Measurements from ENCODE around the gene KRT76. TPM values are rescaled to one million over a fixed set of nuclear protein-coding genes. Genes with fewer than 3 reads are reported as not detected.

The KRT76 gene
- total RNA-seq, 1 experiment from 2014 or later: not detected

GRCh38 chr12:52801773-52802172 is 24.6 kb upstream of the KRT76 start:
- no peak for DNase-seq (ENCODE audit: low read depth, low spot score)
- Histone ChIP-seq H3K9me2 (ENCODE audit: insufficient read depth) (no peaks in the 10 kb centered on the region), H3K36me3 (ENCODE audit: control insufficient read depth in 1 of 2, insufficient read depth in 2 of 2, low read length in 2 of 2) (no peaks in the 10 kb centered on the region), H2AFZ (ENCODE audit: low read depth, low read length, poor library complexity, severe bottlenecking) (no peak overlapping the region), H3K27ac (ENCODE audit: low read depth, low read length) (no peak overlapping the region), H4K20me1 (ENCODE audit: insufficient read depth) (no peaks in the 10 kb centered on the region), H3K4me2 (ENCODE audit: low read length) (no peak overlapping the region), H3K79me2 (ENCODE audit: insufficient read depth, low read length) (no peaks in the 10 kb centered on the region), H3K9me3 (ENCODE audit: control insufficient read depth in 1 of 2, insufficient read depth in 1 of 2, low read depth in 1 of 2, low read length in 2 of 2) (no peaks in the 10 kb centered on the region), H3K27me3 (ENCODE audit: insufficient read depth, low read length) (no peaks in the 10 kb centered on the region), H3K4me1 (ENCODE audit: control insufficient read depth in 1 of 2, insufficient read depth in 2 of 2, low read length in 2 of 2) (peaks cover 8 to 39% of the 10 kb centered on the region in 2 experiments; a peak in 3 of 4 replicates), H3K4me3 (replicated peaks in 1 of 2; ENCODE audit: low read depth in 1 of 2, low read length in 2 of 2) (no peak overlapping the region), H3K9ac (ENCODE audit: low read length) (no peak overlapping the region)
- intact Hi-C loops (cut with micrococcal nuclease): no loop called here
- TF ChIP-seq ZFX (IDR thresholded peaks at IDR 0.05): no peak
- TF ChIP-seq JUND (IDR thresholded peaks at IDR 0.05): no peak
- no peak for TF ChIP-seq ZNF274 (IDR thresholded peaks at IDR 0.05; ENCODE audit: low read depth, low read length)
- TF ChIP-seq EZH2phosphoT487 (IDR thresholded peaks at IDR 0.05; ENCODE audit: borderline replicate concordance): no peak
- no peak for TF ChIP-seq POLR2AphosphoS5 (IDR thresholded peaks at IDR 0.05; ENCODE audit: low read depth, low read length)
- no peak for TF ChIP-seq EZH2 (IDR thresholded peaks at IDR 0.05)
- TF ChIP-seq TCF7L2 (IDR thresholded peaks at IDR 0.05; ENCODE audit: borderline replicate concordance, extremely low read depth, insufficient read depth, insufficient read length): no peak
- ChIA-PET RAD21 (ENCODE audit: low non-redundant PET in 1 of 2, low total read pairs in 2 of 2, uncharacterized antibody in 2 of 2, unreplicated experiment in 2 of 2) (no interaction called here), POLR2A (no interaction called here), CTCF (no interaction called here)
- ATAC-seq: no peak
- BruUV-seq (replicated peaks): no TSS peak

- no peak for DNase-seq (ENCODE audit: low read depth, low spot score)
- H3K4me3 ChIP-seq (replicated peaks in 1 of 2; ENCODE audit: low read depth in 1 of 2, low read length in 2 of 2): no peak overlapping the region
- ChIA-PET RAD21 (ENCODE audit: low non-redundant PET in 1 of 2, low total read pairs in 2 of 2, uncharacterized antibody in 2 of 2, unreplicated experiment in 2 of 2) (no interaction called here), POLR2A (no interaction called here), CTCF (no interaction called here)
- no peaks in the 10 kb centered on the region for H3K79me2 ChIP-seq (ENCODE audit: insufficient read depth, low read length)
- no peak overlapping the region for H2AFZ ChIP-seq (ENCODE audit: low read depth, low read length, poor library complexity, severe bottlenecking)
- no peaks in the 10 kb centered on the region for H3K9me3 ChIP-seq (ENCODE audit: control insufficient read depth in 1 of 2, insufficient read depth in 1 of 2, low read depth in 1 of 2, low read length in 2 of 2)
- TF ChIP-seq CBX3 (IDR thresholded peaks at IDR 0.05; ENCODE audit: low read depth) (no peak), SIN3A (IDR thresholded peaks at IDR 0.05; ENCODE audit: low read depth) (no peak), TCF7L2 (IDR thresholded peaks at IDR 0.05; ENCODE audit: borderline replicate concordance, extremely low read depth, insufficient read depth, insufficient read length) (no peak), EZH2 (IDR thresholded peaks at IDR 0.05) (no peak), SP1 (IDR thresholded peaks at IDR 0.05; ENCODE audit: low read depth) (no peak), ZFX (IDR thresholded peaks at IDR 0.05) (no peak), POLR2A (IDR thresholded peaks at IDR 0.05; ENCODE audit: borderline replicate concordance, extremely low read depth, insufficient read depth, insufficient read length) (no peak), CEBPB (IDR thresholded peaks at IDR 0.05; ENCODE audit: low read depth) (no peak), YY1 (IDR thresholded peaks at IDR 0.05; ENCODE audit: extremely low read depth, insufficient replicate concordance, low read depth, low read length) (no peak)
- H3K36me3 ChIP-seq (ENCODE audit: control insufficient read depth in 1 of 2, insufficient read depth in 2 of 2, low read length in 2 of 2): no peaks in the 10 kb centered on the region
- H3K4me1 ChIP-seq (ENCODE audit: control insufficient read depth in 1 of 2, insufficient read depth in 2 of 2, low read length in 2 of 2): peaks cover 8 to 39% of the 10 kb centered on the region in 2 experiments; a peak in 3 of 4 replicates
- intact Hi-C loops (cut with micrococcal nuclease): no loop called here
- no peak overlapping the region for H3K4me2 ChIP-seq (ENCODE audit: low read length)
- no peaks in the 10 kb centered on the region for H4K20me1 ChIP-seq (ENCODE audit: insufficient read depth)
- no peak for ATAC-seq
- H3K27ac ChIP-seq (ENCODE audit: low read depth, low read length): no peak overlapping the region
- no peaks in the 10 kb centered on the region for H3K27me3 ChIP-seq (ENCODE audit: insufficient read depth, low read length)
- H3K9me2 ChIP-seq (ENCODE audit: insufficient read depth): no peaks in the 10 kb centered on the region
- H3K9ac ChIP-seq (ENCODE audit: low read length): no peak overlapping the region
- no TSS peak for BruUV-seq (replicated peaks)
Measured at GRCh38 chr12:52800259-52800917, 23.2 kb upstream of the KRT76 start.
